Lung (tissue), 12 donors: ENCODE results near the gene SSBP1. TPM values are rescaled to one million over a fixed set of nuclear protein-coding genes. Genes with fewer than 3 reads are reported as not detected.
"Not testable (repeated sequence)": the region's sequence is repeated elsewhere in the genome, so short reads cannot be mapped to it uniquely, and the experiment has no call there.

ENCODE experiments used
- ATAC-seq: fragments of 200-7000 bp; cut with Tn5 transposase; one replicate; pipeline ENCODE4 v1.9.1; 2020; ENCODE audit warnings: moderate number of reproducible peaks; ENCODE audit not compliant: insufficient read depth, low FRiP score
- DNase-seq, 3 donors: peaks; one replicate each; pipeline ENCODE4 v3.0.0-alpha.2; 2013 to 2017
- H3K27ac ChIP-seq, 2 donors: one replicate each; pipeline ENCODE4 v1.5.1; 2013; ENCODE audit warnings: mild to moderate bottlenecking in 2 of 2, moderate library complexity in 2 of 2, control low read depth in 1 of 2, inconsistent platforms in 1 of 2, low read depth in 1 of 2, low read length in 1 of 2
- H3K27me3 ChIP-seq, 3 donors: one replicate each; pipeline ENCODE4 v1.5.1; 2013; ENCODE audit warnings: low read length in 2 of 3; ENCODE audit not compliant: control insufficient read depth in 3 of 3, insufficient read depth in 3 of 3
- H3K36me3 ChIP-seq, 4 donors: one replicate each; pipeline ENCODE4 v1.5.1; 2013; ENCODE audit warnings: low read length in 4 of 4, mild to moderate bottlenecking in 1 of 4, moderate library complexity in 1 of 4; ENCODE audit not compliant: control insufficient read depth in 4 of 4, insufficient read depth in 4 of 4
- H3K4me1 ChIP-seq, 5 donors: one replicate each; pipeline ENCODE4 v1.5.1; 2013; ENCODE audit warnings: low read length in 5 of 5, mild to moderate bottlenecking in 2 of 5, moderate library complexity in 1 of 5; ENCODE audit not compliant: control insufficient read depth in 5 of 5, insufficient read depth in 5 of 5
- H3K4me3 ChIP-seq: one replicate; pipeline ENCODE4 v1.5.1; 2013; ENCODE audit warnings: mild to moderate bottlenecking, control low read depth, moderate library complexity
- H3K9ac ChIP-seq, 2 donors: one replicate each; pipeline ENCODE4 v1.5.1; 2013; ENCODE audit warnings: low read length in 2 of 2, control low read depth in 1 of 2; ENCODE audit not compliant: insufficient read depth in 1 of 2
- H3K9me3 ChIP-seq, 4 donors: one replicate each; pipeline ENCODE4 v1.5.1; 2013; ENCODE audit warnings: low read length in 3 of 4, mild to moderate bottlenecking in 1 of 4, moderate library complexity in 1 of 4; ENCODE audit not compliant: control insufficient read depth in 4 of 4, insufficient read depth in 3 of 4
- CTCF ChIP-seq: IDR thresholded peaks from 2 replicates; pipeline ENCODE4 v1.5.1; 2012; ENCODE audit warnings: mild to moderate bottlenecking; ENCODE audit errors: control extremely low read depth, extremely low read depth
- WGBS, 2 donors: extraction: QIAGEN DNeasy Blood & Tissue Kit; methylation state at CpG; one replicate each; pipeline ENCODE4 v1.1.7; 2013; 5-methylcytosine and 5-hydroxymethylcytosine counted together
- polyA plus RNA-seq, 2 donors: library from polyadenylated mRNA; stranded (reverse); fragments of 200-250 nt; gene quantifications; one replicate each; pipeline ENCODE4 v1.2.1, GENCODE V29; 2013
- total RNA-seq, 2 donors: library from RNA; depleted of rRNA in 1 of 2; stranded (reverse); fragments of >200 nt in 1 of 2; gene quantifications; one replicate each; pipeline ENCODE4 v1.2.1, GENCODE V29; 2014 to 2021
- donor health status: control.
- donor health status: control.
- donor health status: Bipolar disorder and iron deficiency.
- donor health status: healthy.
- donor health status: DM: yes; HTN: yes; CAD: no.

Gene SSBP1
- total and polyA plus RNA-seq, 4 donors: 96.8 to 263 (median 136) TPM

DNA sequence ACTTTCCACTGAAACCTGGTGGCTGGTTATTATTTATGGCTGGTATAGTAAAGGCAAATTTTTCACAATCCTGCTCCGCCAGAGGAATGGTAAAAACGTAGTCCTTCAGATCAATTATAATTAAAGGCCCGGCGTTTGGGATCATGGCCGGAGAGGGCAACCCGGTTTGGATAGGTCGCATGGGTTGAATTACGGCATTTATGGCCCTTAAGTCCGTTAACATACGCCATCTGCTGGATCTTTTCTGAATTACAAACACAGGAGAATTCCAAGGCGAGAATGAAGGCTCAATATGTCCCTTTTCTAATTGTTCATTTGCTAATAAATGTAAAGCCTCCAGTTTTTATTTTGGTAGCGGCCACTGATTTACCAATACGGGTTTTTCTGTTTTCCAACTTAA is 14.5 kb downstream of the SSBP1 start:
- ATAC-seq (no peak), DNase-seq (no peak)
- Histone ChIP-seq H3K27ac (no peak overlapping the region), H3K27me3 (no peaks in the 10 kb centered on the region), H3K9me3 (peaks cover 0 to 11% (median 5%) of the 10 kb centered on the region in 4 donors), H3K4me3 (no peak overlapping the region), H3K9ac (no peak overlapping the region), H3K4me1 (no peaks in the 10 kb centered on the region), H3K36me3 (peaks cover 20 to 62% (median 42%) of the 10 kb centered on the region in 4 donors)
- 96 to 98% methylated on average over 13 of the region's 13 CpGs for WGBS, 2 donors
- TF ChIP-seq CTCF: no peak

GRCh38 chr7:141754939-141755338 is 16.8 kb downstream of the SSBP1 start:
- TF ChIP-seq CTCF: peak; percentile 2
- Histone ChIP-seq H3K9me3 (peaks cover 0 to 11% (median 5%) of the 10 kb centered on the region in 4 donors), H3K27me3 (no peaks in the 10 kb centered on the region), H3K36me3 (peaks cover 21 to 47% (median 39%) of the 10 kb centered on the region in 4 donors), H3K4me3 (no peak overlapping the region), H3K4me1 (no peaks in the 10 kb centered on the region), H3K9ac (no peak overlapping the region), H3K27ac (no peak overlapping the region)
- ATAC-seq (no peak), DNase-seq (peak in 1 of 3 donors; percentile 1)
- WGBS, 2 donors: 87 to 93% methylated on average over 6 of the region's 6 CpGs

DNA sequence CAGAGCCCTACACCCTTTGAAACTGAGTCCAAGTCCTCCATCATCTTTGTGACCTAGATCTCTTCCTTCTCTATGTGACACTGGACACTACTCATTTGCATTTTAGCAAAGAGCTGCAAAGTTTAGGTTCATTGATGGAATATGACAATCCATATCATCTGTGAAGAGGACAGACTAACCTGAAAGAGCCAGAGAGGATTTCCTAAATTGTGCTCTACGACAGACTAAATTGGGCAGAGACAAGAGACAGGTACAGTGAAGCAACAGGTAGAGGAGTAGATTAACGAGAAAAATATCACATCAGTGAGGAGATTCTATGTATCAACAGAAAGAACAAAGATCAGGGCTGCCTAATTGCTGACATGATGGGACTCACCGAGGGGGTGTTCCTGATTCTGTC is 25.6 kb downstream of the SSBP1 start, which contains the start of gene TAS2R3:
TSS of gene TAS2R3 (plus strand) at position 301 of the 400 bp plus-strand sequence. CDS start at position 363, 62 bp downstream.
- no peak for ATAC-seq
- Histone ChIP-seq H3K9ac (no peak within 1 kb of the TSS), H3K9me3 (no peaks in the 10 kb centered on the region), H3K4me1 (no peaks in the 10 kb centered on the region), H3K27me3 (no peaks in the 10 kb centered on the region), H3K27ac (no peak within 1 kb of the TSS), H3K36me3 (peaks cover 0 to 20% (median 9%) of the 10 kb centered on the region in 4 donors), H3K4me3 (no peak within 1 kb of the TSS)
- 87 to 99% methylated on average over 3 of the region's 3 CpGs for WGBS, 2 donors
- TF ChIP-seq CTCF: no peak
- DNase-seq: no peak

DNA sequence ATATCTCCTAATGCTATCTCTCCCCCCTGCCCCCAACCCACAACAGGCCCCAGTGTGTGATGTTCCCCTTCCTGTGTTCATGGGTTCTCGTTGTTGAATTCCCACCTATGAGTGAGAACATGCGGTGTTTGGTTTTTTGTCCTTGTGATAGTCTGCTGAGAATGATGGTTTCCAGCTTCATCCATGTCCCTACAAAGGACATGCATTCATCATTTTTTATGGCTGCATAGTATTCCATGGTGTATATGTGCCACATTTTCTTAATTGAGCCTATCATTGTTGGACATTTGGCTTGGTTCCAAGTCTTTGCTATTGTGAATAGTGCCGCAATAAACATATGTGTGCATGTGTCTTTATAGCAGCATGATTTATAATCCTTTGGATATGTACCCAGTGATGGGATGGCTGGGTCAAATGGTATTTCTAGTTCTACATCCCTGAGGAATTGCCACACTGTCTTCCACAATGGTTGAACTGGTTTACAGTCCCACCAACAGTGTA is 32.0 kb downstream of the SSBP1 start:
- H3K36me3 ChIP-seq, H3K4me3 ChIP-seq, DNase-seq, H3K9ac ChIP-seq, H3K27ac ChIP-seq, H3K27me3 ChIP-seq, H3K9me3 ChIP-seq, ATAC-seq, H3K4me1 ChIP-seq: not testable (repeated sequence)
- 96 to 97% methylated on average over 3 of the region's 3 CpGs for WGBS, 2 donors
